Ovary (tissue), 3 donors: ENCODE results near the gene GGTA1.

Source experiments
- CTCF ChIP-seq, 3 donors: fragments of 450-650 bp in 2 of 3; fragments of 200-600 bp in 1 of 3; IDR thresholded peaks; one replicate each; pipeline versions ENCODE4 v1.5.1 to v1.8.0; 2016 to 2022; ENCODE audit warnings: antibody characterized with exemption in 3 of 3, mild to moderate bottlenecking in 1 of 3
- EP300 ChIP-seq: sonication (generic); formaldehyde crosslinking; IDR thresholded peaks from one replicate; pipeline ENCODE4 v1.6.1; 2017; ENCODE audit warnings: antibody characterized with exemption
- POLR2A ChIP-seq: fragments of 450-650 bp; IDR thresholded peaks from one replicate; pipeline ENCODE4 v1.6.1; 2017; ENCODE audit warnings: antibody characterized with exemption, mild to moderate bottlenecking, moderate library complexity
- donor health status: DM: no; HTN: no; CAD: no.

- TF ChIP-seq CTCF (IDR thresholded peaks at IDR 0.05): no peak
- no peak for TF ChIP-seq POLR2A
- no peak for TF ChIP-seq EP300
Observed at GRCh38 chr9:121466142-121466541, 33.5 kb downstream of the GGTA1 start.
